SJSA1 (cell line): ENCODE data around the gene CCDC50. TPM values are rescaled to one million over a fixed set of nuclear protein-coding genes. Genes with fewer than 3 reads are reported as not detected.

ENCODE experiments used
- DNase-seq, 2 experiments: peaks; one replicate each; pipeline ENCODE4 v3.0.0-alpha.2; 2015 to 2020; ENCODE audit warnings: low spot score in 2 of 2, low read depth in 1 of 2
- H3K27ac ChIP-seq: fragments of 250-450 bp; sonication (Bioruptor Pico); 2 replicates; pipeline ENCODE4 v1.5.1; 2020; ENCODE audit warnings: mild to moderate bottlenecking, moderate library complexity
- H3K27me3 ChIP-seq: fragments of 250-450 bp; sonication (Bioruptor Pico); replicated peaks from 2 replicates; pipeline ENCODE4 v1.5.1; 2020; ENCODE audit warnings: mild to moderate bottlenecking, moderate library complexity
- H3K36me3 ChIP-seq: fragments of 250-450 bp; sonication (Bioruptor Pico); 2 replicates; pipeline ENCODE4 v1.5.1; 2020; ENCODE audit warnings: mild to moderate bottlenecking
- H3K4me1 ChIP-seq: fragments of 250-450 bp; sonication (Bioruptor Pico); replicated peaks from 2 replicates; pipeline ENCODE4 v1.6.1; 2021; ENCODE audit warnings: mild to moderate bottlenecking
- H3K4me3 ChIP-seq: fragments of 250-450 bp; sonication (Bioruptor Pico); 2 replicates; pipeline ENCODE4 v1.5.1; 2020; ENCODE audit warnings: mild to moderate bottlenecking
- H3K9me3 ChIP-seq: fragments of 250-450 bp; sonication (Bioruptor Pico); replicated peaks from 2 replicates; pipeline ENCODE4 v1.5.1; 2020; ENCODE audit warnings: mild to moderate bottlenecking
- total RNA-seq: library from RNA; depleted of rRNA; stranded (reverse); fragments of >200 nt; shearing (Covaris generic); gene quantifications from 2 replicates; pipeline ENCODE4 v1.2.3, GENCODE V29; 2014

Gene CCDC50
- total RNA-seq, 1 experiment from 2014 or later = 132 TPM

DNA sequence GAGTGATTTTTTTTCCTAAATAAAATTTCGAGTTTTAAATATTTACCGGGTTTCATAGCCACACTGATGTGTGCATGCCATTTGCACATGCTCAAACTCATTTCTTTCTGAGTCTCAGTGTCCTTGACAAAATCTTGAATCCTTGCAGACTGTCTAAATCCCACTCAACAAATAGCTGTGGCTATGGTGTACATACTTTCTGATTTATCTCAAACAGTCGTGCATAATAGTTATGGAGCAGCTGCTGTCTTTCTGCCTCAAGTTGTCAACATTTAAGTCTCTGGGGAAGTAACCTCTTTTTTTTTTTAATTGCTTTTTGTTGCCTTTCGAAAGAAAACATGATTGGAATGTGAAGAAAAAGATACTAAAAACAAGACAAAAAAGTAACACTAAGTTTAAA is 53.9 kb downstream of the CCDC50 start:
- no peaks in the 10 kb centered on the region for H3K27me3 ChIP-seq
- H3K9me3 ChIP-seq = no peaks in the 10 kb centered on the region
- H3K27ac ChIP-seq = no peak overlapping the region
- peaks cover 8% of the 10 kb centered on the region for H3K4me1 ChIP-seq
- DNase-seq = no peak
- H3K36me3 ChIP-seq = peaks cover 42% of the 10 kb centered on the region
- H3K4me3 ChIP-seq = no peak overlapping the region

DNA sequence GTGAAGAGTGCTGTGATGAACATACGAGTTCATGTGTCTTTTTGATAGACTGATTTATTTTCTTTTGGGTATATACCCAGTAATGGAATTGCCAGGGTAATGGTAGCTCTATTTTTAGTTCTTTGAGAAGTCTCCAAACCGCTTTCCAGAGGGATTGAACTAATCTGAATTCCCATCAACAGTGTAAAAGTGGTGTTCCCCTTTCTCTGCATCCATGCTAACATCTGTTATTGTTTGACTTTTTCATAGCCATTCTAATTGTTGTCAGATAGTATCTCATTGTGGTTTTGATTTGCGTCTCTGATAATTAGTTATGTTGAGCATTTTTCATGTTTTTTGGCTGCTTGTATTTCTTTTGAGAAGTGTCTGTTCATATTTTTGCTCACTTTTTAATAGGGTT is 55.9 kb downstream of the CCDC50 start:
- Histone ChIP-seq H3K27ac (no peak overlapping the region), H3K27me3 (no peaks in the 10 kb centered on the region), H3K36me3 (peaks cover 46% of the 10 kb centered on the region), H3K4me3 (no peak overlapping the region), H3K9me3 (no peaks in the 10 kb centered on the region), H3K4me1 (peaks cover 10% of the 10 kb centered on the region)
- DNase-seq = no peak

DNA sequence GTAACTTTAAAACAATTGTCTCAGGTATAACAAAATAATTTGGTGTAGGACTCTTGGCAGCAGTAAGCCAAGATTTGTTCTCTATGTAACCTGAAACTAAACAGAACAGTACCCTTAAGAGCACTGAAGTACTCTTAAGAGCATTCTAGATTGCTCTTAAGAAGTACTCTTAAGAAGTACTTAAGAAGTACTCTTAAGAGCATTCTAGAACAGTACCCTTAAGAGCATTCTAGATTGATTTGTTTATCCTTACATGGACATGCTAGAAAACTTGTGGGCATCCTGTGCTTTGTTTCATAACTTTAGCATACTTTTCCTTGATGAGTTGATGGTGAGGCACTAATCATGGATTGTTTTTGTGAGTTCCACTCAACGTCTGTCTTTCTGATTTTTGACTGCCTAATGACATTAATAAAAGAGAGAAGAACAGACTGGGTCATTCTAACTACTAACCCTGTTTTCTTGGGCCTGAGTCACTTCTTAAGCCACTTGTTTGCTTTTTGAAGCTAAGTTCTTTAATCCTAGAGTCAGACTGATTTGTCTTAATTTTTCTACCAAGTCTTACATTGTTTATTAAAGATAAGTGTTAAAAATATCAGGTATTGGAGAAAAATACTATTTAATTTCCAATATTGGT is 58.4 kb downstream of the CCDC50 start:
- Histone ChIP-seq H3K4me3 (no peak overlapping the region), H3K36me3 (peaks cover 42% of the 10 kb centered on the region)
- DNase-seq = no peak

DNA sequence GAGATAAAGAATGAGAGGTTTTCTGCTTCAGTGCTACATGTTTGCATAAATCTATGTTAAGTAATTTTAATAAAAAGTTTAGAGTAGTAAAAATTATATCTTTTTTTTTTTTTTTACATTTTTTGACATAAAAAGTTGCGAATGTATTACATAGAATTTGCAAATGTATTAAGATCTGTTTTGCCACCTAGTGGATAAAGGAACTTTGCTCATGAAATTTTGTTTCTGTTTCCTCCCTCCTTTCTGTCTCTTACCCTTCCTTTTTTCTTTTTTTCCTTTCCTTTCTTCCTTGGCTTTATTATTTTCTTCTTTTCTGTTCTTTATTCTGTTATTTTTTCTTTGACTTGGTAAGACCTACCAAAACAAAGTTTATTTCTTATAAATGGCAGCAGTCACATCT is 59.6 kb downstream of the CCDC50 start:
- no peak overlapping the region for H3K4me3 ChIP-seq
- peaks cover 36% of the 10 kb centered on the region for H3K36me3 ChIP-seq
- no peaks in the 10 kb centered on the region for H3K9me3 ChIP-seq
- DNase-seq = no peak
- H3K4me1 ChIP-seq = 0 out of 2 replicates have a peak, but pooled peaks cover 4% of the 10 kb centered on the region
- no peaks in the 10 kb centered on the region for H3K27me3 ChIP-seq
- no peak overlapping the region for H3K27ac ChIP-seq

More for the DNA sequence above, 58.4 kb downstream of the CCDC50 start:
- Histone ChIP-seq H3K27me3 (no peaks in the 10 kb centered on the region), H3K9me3 (no peaks in the 10 kb centered on the region), H3K4me1 (peaks cover 10% of the 10 kb centered on the region), H3K27ac (no peak overlapping the region)

DNA sequence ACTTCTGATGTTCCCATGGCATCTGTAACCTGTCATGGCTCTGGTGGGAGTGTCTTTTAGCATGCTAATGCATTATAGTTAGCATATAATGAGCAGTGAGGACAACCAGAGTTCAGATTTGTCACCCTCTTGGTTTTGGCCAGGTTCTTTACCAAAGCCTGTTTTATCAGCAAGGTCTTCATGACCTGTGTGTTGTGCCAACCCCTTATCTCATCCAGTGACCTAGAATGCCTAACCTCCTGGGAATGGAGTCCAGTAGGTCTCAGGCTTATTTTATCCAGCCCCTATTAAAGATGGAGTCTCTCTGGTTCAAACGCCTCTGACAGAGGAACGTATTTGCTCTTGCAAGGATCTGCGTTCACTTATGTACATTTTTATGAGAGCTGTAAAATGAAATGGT is 61.4 kb downstream of the CCDC50 start:
- DNase-seq = no peak
- no peak overlapping the region for H3K4me3 ChIP-seq
- no peak overlapping the region for H3K27ac ChIP-seq
- H3K9me3 ChIP-seq = no peaks in the 10 kb centered on the region
- no peaks in the 10 kb centered on the region for H3K27me3 ChIP-seq
- peaks cover 42% of the 10 kb centered on the region for H3K36me3 ChIP-seq
- 0 out of 2 replicates have a peak, but pooled peaks cover 4% of the 10 kb centered on the region for H3K4me1 ChIP-seq

DNA sequence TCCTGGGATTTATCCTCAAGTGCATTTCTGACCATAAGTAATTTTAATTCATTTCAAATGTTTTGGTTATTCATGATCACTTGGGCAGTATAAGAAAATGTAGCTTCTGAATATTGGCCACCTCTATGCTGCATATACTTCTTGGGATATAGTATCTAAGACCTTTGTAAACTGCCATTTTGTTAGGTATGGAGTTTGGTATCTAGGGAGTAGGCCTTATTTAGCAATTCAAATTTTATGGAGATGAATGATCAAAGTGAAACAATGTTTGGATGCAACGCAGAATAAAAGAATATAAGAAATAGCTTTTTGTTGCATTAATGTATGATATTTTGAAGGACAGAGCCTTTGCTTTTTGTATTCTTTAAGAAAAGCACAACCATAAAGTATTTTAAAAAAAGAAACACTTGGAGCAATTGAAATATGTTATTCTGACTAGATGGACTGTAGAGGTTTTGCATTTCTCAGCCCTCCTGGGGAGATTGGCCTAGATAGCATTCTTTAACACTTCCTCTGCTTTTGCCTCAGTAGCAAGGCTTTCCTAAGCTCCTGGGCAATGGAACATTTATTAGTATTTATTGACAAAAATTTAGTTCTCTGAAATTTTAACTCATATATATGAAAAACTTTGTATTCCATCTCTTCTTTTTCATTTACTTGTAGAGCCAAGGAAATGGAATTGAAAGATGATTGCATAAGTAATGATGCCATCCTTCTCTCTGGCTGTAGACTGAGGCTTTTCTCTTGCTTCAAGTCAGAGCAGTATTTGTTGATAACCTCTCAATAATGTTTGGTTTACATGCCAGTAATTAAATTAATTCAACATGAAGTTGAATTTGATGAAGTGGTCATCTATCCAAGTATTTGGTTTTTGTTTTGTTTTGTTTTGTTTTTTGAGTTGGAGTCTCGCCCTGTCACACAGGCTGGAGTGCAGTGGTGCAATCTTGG is 62.9 kb downstream of the CCDC50 start:
- H3K27ac ChIP-seq = no peak overlapping the region
- H3K36me3 ChIP-seq = peaks cover 44% of the 10 kb centered on the region
- DNase-seq = no peak
- no peaks in the 10 kb centered on the region for H3K9me3 ChIP-seq
- H3K4me3 ChIP-seq = no peak overlapping the region
- no peaks in the 10 kb centered on the region for H3K27me3 ChIP-seq
- H3K4me1 ChIP-seq = 0 out of 2 replicates have a peak, but pooled peaks cover 4% of the 10 kb centered on the region

DNA sequence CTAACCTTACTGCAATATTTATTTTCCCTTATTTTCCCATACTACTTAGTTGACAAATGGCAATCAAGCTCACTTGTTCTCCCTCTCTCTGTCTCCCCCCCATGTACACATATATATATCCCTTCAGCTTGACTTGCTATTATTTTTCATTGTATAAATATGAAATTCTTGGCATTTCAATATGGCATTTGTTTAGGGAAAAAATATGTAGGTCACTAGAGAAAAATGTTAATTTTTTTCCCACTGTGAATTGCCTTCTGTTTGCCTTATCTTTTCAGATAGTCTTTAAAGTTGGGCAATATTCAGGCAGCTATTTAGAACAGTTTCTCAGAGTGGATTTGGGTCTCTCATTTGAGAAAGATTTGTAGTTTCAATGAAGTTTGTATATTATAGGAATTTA is 64.0 kb downstream of the CCDC50 start:
- Histone ChIP-seq H3K27ac (no peak overlapping the region), H3K36me3 (peaks cover 44% of the 10 kb centered on the region), H3K9me3 (no peaks in the 10 kb centered on the region), H3K27me3 (no peaks in the 10 kb centered on the region), H3K4me3 (no peak overlapping the region), H3K4me1 (0 out of 2 replicates have a peak, but pooled peaks cover 4% of the 10 kb centered on the region)
- no peak for DNase-seq

DNA sequence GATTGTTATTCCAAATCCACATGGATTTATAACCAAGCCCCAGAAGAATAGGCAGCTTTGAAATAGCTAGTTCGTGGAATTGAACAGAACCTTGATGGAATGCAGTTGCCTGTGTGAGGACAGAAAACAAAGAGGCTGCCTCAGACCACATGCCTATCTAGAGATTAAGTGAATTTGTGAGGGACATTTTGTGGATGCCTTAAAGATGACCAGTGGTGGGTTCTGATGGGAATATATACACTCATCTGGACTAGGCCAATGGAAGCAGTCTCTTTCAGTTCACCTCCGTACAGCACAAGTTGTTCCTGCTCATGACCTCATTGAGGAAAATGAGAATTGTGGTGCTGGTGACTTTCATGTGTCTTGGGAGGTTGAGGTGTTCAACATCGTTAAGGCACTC is 68.6 kb downstream of the CCDC50 start:
- Histone ChIP-seq H3K36me3 (peaks cover 14% of the 10 kb centered on the region), H3K4me3 (no peak overlapping the region), H3K9me3 (no peaks in the 10 kb centered on the region), H3K4me1 (no peaks in the 10 kb centered on the region), H3K27ac (no peak overlapping the region), H3K27me3 (no peaks in the 10 kb centered on the region)
- DNase-seq = no peak

DNA sequence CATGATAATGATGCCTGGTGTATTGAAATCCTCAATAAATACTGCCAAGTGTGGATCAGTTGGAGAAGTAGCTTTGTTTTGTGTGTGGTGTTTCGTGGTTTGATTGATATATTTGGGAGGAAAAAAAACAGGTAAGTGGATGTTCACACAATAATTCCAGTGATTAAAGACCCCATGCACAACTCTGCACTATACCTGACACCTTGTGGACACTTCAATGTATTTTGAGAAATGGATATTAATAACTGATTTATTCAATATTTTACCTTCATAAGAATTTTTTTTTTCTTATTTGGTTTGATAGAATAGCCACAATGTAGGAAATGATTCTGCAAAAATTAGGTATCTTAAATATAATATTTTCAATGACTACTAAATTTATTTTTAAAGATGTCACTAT is 69.4 kb downstream of the CCDC50 start:
- peaks cover 14% of the 10 kb centered on the region for H3K36me3 ChIP-seq

DNA sequence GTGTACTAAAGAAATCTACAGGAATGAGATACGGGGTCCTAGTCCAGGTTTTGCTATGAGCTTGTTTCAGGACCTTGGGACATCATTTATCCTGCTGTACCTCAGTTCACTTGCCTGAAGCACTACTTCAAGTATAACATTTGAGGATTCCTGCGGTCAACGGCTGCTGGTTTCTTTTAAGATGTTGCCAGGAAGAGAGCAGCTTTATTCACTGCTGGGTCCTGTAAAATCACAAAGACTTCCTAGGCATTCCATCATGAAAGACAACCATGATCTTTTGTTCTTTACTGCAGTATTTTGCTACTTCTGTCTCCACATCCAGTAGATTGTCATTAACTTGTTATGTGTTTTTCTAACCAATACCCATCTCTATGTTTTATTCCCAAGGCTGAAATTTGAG is 70.7 kb downstream of the CCDC50 start:
- no peak for DNase-seq
- no peaks in the 10 kb centered on the region for H3K27me3 ChIP-seq
- H3K9me3 ChIP-seq = no peaks in the 10 kb centered on the region
- H3K36me3 ChIP-seq = peaks cover 7% of the 10 kb centered on the region
- H3K4me1 ChIP-seq = no peaks in the 10 kb centered on the region
- no peak overlapping the region for H3K4me3 ChIP-seq
- H3K27ac ChIP-seq = no peak overlapping the region

More for the DNA sequence above, 69.4 kb downstream of the CCDC50 start:
- Histone ChIP-seq H3K4me1 (no peaks in the 10 kb centered on the region), H3K4me3 (no peak overlapping the region), H3K27me3 (no peaks in the 10 kb centered on the region), H3K9me3 (no peaks in the 10 kb centered on the region), H3K27ac (no peak overlapping the region)
- DNase-seq = no peak

DNA sequence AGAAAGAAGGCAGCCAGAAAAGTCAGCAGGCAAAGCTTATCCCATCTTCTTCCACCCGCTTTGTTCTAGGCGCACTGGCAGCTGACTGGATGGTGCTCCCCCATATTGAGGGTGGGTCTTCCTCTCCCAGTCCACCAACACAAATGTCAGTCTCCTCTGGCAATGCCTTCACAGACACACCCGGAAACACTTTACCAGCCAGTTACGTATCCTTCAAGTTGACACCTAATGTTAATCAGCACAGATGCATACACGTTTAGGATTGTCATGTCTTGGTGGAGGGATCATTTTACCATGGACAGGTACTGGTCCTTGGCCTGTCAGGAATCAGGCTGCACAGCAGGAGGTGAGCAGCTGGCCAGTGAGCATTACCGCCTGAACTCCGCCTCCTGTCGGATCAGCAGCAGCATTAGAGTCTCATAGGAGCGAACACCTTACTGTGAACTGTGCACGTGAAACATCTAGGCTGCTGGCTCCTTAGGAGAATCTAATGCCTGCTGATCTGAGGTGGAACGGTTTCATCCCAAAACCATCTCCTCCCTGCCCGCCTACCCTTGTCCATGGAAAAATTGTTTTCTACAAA is 72.7 kb downstream of the CCDC50 start:
- DNase-seq = no peak
- no peak overlapping the region for H3K27ac ChIP-seq
- no peak overlapping the region for H3K4me3 ChIP-seq
- H3K36me3 ChIP-seq = no peaks in the 10 kb centered on the region; the same call in 1 of the 2 replicates
- H3K9me3 ChIP-seq = no peaks in the 10 kb centered on the region
- no peaks in the 10 kb centered on the region for H3K27me3 ChIP-seq
- no peaks in the 10 kb centered on the region for H3K4me1 ChIP-seq

DNA sequence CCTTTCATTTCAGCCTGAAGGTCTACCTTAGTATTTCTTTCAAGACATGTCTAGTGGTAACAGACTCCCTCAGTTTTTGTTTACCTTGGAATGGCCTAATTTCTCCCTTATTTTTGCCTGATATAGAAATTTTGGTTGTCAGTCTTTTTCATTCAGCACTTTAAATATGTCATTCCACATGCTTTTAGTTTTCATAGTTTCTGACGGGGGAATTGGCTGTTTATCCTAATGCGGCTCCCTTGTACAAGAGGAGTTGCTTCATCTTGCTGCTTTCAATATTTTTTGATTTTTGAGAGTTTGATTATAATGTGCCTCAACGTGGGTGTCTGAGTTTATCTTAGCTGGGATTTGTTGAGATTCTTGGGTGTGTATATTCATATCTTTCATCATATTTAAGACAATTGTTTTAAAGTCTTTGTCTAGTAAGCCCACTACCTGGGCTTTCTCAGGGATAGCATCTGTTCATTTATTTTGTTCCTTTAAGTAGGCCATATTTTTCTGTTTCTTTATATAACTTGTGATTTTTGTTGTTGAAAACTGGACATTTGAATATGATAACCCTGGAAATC is 80.7 kb downstream of the CCDC50 start:
- Histone ChIP-seq H3K27me3 (no peaks in the 10 kb centered on the region), H3K27ac (no peak overlapping the region)
- DNase-seq = no peak

DNA sequence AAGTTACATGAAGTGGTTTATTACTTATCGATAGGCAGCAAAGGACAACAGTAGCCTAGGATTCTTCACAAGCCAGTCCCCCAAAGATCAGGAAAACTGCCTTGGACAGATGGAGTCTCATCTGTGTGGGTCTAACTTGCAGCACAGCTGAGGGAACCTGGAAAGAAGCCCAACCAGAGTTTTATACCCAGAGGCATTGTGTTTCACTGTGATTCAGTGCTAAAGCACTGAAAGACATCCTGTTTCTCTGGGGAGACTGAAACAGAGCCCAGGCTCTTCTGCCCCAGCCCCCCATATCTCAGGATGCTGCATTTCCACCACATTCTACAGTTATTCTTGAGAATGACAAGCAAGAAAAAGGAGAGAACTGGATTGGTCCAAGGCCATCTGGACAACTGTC is 83.6 kb downstream of the CCDC50 start:
- H3K27me3 ChIP-seq = no peaks in the 10 kb centered on the region
- no peak overlapping the region for H3K4me3 ChIP-seq
- no peaks in the 10 kb centered on the region; the same call in 1 of the 2 replicates for H3K4me1 ChIP-seq
- H3K9me3 ChIP-seq = peaks cover 4% of the 10 kb centered on the region; the same call in 1 of the 2 replicates
- no peak overlapping the region for H3K27ac ChIP-seq
- DNase-seq = peak in 1 of 2 experiments; percentile 18
- H3K36me3 ChIP-seq = no peaks in the 10 kb centered on the region

More for the DNA sequence above, 80.7 kb downstream of the CCDC50 start:
- Histone ChIP-seq H3K9me3 (peaks cover 4% of the 10 kb centered on the region; the same call in 1 of the 2 replicates), H3K4me1 (no peaks in the 10 kb centered on the region; the same call in 1 of the 2 replicates), H3K36me3 (no peaks in the 10 kb centered on the region), H3K4me3 (no peak overlapping the region)
